ENCODE measurements around the gene GFOD1.

GRCh38 chr6:13431861-13432465, 55.4 kb downstream of the GFOD1 start:
- TF ChIP-seq CTCF (IDR thresholded peaks at IDR 0.05) (no peak), POLR2AphosphoS5 (IDR thresholded peaks at IDR 0.05) (no peak), POLR2A (IDR thresholded peaks at IDR 0.05) (no peak), EP300 (IDR thresholded peaks at IDR 0.05) (no peak)

Data from gastroesophageal sphincter (tissue), 3 donors.